ENCODE data around the gene ERBIN.
"Not testable (repeated sequence)": the region's sequence is repeated elsewhere in the genome, so short reads cannot be mapped to it uniquely, and the experiment has no call there.

The ERBIN gene, protein sequence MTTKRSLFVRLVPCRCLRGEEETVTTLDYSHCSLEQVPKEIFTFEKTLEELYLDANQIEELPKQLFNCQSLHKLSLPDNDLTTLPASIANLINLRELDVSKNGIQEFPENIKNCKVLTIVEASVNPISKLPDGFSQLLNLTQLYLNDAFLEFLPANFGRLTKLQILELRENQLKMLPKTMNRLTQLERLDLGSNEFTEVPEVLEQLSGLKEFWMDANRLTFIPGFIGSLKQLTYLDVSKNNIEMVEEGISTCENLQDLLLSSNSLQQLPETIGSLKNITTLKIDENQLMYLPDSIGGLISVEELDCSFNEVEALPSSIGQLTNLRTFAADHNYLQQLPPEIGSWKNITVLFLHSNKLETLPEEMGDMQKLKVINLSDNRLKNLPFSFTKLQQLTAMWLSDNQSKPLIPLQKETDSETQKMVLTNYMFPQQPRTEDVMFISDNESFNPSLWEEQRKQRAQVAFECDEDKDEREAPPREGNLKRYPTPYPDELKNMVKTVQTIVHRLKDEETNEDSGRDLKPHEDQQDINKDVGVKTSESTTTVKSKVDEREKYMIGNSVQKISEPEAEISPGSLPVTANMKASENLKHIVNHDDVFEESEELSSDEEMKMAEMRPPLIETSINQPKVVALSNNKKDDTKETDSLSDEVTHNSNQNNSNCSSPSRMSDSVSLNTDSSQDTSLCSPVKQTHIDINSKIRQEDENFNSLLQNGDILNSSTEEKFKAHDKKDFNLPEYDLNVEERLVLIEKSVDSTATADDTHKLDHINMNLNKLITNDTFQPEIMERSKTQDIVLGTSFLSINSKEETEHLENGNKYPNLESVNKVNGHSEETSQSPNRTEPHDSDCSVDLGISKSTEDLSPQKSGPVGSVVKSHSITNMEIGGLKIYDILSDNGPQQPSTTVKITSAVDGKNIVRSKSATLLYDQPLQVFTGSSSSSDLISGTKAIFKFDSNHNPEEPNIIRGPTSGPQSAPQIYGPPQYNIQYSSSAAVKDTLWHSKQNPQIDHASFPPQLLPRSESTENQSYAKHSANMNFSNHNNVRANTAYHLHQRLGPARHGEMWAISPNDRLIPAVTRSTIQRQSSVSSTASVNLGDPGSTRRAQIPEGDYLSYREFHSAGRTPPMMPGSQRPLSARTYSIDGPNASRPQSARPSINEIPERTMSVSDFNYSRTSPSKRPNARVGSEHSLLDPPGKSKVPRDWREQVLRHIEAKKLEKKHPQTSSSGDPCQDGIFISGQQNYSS (N-terminal part only)

DNA sequence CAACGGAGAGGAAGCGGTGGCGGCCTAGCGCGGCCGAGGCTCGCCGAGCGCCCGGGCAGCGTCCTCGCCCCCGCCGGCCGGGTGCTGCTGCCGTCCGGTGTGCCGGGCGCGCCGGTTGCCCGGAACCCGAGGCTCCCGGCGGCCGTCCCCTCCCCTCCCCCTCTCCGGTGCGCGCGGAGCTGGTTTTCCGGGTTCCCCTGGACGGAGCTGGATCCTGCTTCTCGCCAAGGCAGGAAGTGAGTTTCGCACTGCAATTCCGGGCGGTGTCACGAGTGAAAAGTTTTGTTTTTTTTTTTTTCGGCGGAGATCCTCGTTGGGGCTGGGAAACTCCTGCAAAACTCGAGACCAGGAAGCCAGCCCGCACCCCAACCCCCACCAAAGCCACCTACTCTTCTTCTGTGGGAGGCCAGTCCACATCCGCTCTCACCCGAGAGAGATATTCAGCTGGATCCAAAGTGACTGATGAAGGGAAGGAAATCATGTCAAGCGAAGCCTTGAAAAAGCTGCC lies at the start of gene ERBIN:
TSS of gene ERBIN (plus strand) at position 300 of the 508 bp plus-strand sequence. CDS start 66,144 bp downstream, outside the sequence.
- DNase-seq (ENCODE audit: low spot score) = peak; percentile 67

DNA sequence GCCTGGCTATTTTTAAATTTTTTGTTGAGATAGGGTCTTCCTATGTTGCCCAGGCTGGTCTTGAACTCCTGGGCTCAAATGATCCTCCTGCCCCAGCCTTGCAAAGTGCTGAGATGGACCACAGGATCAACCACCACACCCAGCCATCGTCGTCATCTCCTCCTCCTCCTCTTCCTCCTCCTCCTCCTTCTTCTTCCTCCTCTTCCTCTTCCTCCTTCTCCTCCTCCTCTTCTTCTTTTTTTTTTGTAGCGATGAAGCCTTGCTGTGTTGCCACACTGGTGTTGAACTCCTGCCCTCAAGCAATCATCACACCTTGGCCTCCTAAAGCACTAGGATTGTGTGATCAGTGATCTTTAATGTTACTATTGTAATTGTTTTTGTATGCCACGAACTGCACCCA lies 49.4 kb upstream of the ERBIN start:
- DNase-seq (ENCODE audit: low spot score) = no peak

DNA sequence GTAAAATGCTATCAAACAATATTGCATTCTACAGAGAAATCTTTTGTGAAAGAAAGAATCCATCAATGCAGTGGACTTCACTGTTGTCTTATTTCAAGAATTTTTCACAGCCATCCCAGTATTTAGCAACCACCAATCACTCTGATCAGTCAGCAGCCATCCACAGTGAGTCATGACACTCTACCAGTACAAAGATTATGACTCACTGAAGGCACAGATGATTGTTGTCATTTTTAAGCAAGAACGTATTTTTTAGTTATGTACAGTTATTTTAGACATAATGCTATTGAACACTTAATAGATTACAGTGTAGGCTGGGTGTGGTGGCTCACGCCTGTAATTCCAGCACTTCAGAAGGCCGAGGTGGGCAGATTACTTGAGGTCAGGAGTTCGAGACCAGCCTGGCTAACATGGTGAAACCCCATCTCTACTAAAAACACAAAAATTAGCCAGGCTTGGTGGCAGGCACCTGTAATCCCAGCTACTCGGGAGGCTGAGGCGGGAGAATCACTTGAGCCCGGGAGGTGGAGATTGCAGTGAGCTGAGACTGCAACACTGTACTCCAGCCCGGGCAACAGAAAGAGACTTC lies 46.6 kb upstream of the ERBIN start:
- DNase-seq (ENCODE audit: low spot score) = peak; percentile 44

DNA sequence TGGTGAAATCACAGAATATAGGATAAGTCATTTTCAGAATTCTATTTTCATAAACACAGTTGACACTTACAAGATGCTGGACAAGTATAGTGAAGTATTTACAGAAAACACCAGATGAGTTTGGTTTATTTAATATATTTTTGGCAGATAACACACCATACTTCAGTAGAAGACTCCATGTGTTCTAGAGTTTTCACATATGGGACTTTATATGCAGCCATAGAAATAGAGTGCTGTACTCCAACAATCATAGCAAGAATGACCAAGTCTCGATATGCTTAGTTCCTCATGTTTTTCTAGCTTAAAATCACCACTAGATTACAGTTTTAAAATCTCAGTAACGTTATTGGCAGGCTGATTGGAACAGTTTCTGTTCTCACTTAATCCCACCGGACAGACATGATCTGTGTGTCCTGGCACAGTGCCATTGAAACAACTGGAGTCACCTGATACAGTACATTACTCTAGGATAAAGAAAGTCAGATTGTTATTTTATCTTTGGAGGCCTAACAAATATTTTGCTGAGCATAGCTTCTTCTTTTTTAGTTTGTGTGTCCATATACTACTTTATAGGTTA lies 45.8 kb upstream of the ERBIN start:
- no peak for DNase-seq (ENCODE audit: low spot score)

DNA sequence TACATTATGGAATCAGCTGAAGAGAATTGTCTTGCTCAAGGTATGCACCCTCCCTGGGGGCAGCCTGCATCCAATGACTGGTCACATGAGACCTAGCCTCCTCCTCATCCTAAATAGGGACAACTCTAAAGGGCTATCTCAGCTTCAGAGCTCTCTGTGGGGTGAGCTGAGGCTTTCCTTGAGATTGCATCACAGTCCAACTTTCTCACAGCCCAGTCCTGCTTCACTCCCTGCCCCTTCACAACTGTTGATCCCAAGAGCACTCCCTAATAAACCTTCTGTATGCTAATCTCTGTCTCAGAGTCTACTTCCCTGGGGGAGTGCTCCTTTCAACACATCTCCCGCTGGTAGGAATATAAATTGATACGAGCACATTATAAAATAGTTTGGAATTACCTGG lies 44.1 kb upstream of the ERBIN start:
- no peak for DNase-seq (ENCODE audit: low spot score)

DNA sequence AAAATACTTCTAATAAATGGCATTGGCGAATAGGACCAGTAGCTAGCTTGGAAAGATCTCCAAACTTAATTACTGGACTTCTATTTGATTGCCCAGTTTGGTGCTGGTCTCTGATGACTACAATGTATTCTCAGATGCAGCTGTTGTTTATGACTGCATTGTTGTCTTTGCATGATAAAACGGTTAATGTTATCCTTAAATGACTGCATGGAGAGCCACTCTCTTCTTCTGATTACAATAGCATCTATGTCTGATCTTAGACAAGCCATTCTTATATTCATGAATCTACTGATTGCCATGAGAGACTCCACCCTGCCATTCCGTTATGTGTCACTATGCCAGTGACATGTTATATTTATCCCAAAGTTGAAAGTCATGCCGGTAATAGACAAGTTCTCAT lies 42.9 kb upstream of the ERBIN start:
- DNase-seq (ENCODE audit: low spot score) = peak; percentile 65

DNA sequence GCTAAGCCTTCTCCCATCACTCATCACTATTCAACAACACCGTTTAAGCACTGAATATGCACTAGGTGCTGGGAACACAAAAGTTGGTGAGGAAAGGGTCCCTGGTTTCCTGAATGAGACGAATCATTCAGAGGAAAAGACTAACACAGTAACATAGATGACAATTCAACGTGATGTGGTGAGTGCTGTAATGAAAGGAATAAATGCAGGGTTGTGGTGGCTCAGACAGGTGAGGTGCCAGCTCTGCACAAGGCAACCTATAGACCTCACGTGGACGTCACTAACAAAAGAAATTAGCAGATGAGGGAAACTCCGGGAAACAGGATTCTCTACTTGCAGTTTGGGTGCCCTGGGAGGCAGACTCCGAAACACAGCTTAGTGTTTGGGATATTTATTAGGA lies 40.0 kb upstream of the ERBIN start:
- DNase-seq (ENCODE audit: low spot score) = no peak

DNA sequence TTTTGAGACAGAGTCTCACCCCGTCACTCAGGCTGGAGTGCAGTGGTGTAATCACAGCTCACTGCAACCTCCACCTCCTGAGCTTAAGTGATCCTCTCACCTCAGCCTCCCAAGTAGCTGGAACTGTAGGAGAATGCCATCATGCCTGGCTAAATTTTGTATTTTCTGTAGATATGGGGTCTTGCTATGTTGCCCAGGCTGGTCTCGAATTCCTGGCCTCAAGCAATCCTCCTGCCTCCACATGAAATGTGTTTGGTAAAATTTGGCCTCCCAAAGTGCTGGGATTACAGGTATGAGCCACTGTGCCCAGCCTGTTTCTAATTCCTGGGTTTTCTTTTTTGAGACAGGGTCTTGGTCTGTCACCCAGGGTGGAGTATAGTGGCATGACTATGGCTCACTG lies 34.4 kb upstream of the ERBIN start:
- DNase-seq (ENCODE audit: low spot score) = not testable (repeated sequence)

DNA sequence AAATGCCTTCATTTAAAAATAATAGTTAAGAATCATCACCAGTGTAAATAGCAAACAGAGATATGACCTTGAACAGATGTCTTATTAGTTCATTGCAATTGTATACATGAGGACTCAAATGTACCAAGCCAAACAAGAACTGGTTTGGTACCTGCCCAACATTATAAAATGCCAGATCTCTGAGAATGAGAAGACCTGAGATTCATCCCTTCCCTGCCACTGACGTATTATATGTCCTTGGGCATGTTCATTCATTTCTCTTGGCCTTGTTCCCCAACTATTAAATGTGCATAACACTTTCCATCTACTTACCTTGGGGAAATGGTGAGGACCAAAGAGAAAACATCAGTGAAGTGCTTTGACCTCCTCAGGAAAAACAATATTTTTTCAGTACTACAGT lies 33.6 kb upstream of the ERBIN start:
- DNase-seq (ENCODE audit: low spot score) = no peak

DNA sequence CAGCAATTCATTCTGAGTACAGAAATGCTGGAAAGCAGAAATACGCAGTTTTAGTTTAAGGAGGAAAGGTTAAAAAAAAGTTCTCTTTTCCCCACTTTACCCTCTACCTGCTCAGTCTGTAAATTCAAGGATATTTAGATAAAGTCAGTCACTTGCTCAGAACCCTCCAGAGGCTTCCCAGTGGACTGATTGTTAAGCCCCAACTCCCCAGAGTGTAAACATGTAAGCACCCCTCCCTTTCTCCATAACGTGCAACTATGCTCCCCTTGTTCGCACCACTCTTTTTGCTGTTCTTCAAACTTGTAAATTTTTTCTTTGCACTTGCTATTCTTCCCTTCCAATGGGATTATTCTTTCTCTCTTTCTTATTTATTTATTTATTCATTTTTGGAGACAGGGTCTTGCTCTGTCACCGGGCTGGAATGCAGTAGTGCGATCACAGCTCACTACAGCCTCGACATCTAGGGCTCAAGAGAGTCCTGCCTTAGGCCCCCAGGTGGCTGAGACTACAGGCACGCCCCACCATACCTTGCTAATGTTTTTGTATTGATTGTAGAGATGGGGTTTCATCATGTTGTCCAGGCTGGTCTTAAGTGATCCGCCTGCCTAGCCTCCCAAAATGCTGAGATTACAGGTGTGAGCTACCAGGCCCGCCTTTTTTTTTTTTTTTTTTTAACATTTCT lies 32.5 kb upstream of the ERBIN start:
- DNase-seq (ENCODE audit: low spot score) = no peak

DNA sequence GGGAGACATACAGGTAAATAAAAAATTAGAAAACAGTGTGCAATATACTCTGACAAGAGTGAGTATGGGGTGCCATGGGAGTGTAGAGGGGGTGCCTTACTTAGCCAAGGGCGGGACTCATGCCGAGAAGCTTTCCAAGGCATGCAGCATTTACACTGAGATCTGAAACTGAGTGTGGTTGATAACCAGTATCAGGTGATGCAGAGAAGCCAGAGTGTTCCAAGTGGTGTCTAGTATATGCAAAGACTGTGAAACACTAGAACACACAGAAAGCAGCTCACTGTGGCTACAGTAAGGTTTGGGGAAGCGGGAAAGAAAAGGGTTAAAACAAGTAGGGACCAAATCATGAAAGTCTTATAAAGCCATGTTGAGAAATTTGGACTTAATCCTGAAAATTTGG lies 30.5 kb upstream of the ERBIN start:
- DNase-seq (ENCODE audit: low spot score) = no peak

DNA sequence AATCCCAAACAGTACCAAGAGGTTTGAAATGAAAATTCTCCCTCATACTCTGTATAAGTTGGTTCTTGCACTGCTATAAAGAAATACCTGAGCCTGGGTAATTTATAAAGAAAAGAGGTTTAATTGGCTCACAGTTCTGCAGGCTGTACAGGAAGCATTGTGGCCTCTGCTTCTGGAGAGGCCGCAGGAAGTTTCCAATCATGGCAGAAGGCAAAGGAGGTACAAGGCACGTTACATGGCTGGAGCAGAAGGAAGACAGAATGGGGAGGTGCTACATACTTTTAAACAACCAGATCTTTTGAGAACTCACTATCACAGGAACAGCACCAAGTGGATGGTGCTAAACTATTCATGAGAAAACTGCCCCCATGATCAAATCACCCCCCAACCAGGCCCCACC lies 25.6 kb upstream of the ERBIN start:
- no peak for DNase-seq (ENCODE audit: low spot score)

DNA sequence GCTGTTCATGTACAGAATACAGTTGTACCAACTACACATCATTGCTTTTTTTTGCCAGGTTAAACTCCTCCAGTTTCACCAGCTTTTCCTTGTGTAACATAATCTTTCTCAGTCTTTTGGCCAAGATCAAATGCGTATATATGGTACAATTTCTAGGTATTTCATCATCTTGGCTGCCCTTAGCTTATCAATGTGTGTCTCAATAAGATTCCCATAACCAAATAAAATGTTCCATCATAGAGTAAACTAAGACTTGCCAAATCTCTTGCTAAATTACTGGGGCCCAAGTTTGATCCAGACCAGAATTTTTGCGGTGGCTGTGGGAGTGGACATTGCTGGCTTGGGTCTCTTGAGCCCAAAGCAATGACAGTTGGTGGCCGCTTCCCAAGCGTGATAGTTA lies 24.3 kb upstream of the ERBIN start:
- DNase-seq (ENCODE audit: low spot score) = no peak

DNA sequence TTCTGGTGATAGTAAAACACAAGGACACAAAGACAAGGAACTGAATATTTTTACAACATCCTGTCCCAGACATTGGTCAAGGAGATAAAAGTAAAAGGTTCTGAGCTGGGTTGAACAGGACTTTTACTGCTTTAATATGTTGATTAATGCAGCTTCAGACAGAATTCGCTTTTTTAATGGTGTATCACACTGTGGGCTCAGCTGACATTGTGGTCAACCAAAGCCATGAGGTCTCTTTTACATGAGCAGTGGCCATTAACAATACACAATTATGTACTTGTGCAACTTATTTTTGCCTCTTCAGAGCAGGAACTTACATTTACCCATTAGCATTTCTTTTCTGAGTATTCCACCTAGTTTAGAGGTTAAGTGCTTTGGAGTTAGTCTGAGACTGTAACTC lies 22.8 kb upstream of the ERBIN start:
- no peak for DNase-seq (ENCODE audit: low spot score)

DNA sequence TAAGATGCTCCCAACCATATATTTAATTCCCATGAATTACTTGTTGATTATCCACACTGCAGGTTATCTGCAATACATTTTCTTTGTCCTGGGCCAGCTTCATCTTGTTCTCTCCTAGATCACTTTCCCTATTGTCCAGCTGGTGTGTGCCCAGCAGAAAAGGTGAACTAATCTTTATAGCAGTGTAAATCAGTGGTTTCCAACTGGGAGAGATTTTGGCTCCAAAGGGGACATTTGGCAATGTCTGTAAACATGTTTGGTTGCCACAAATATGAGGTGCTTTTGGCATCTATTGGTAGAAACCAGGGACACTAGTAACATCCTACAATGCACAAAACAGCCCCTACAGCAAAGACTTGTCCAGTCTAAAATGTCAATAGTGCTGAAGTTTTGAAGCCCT lies 20.1 kb upstream of the ERBIN start:
- no peak for DNase-seq (ENCODE audit: low spot score)

DNA sequence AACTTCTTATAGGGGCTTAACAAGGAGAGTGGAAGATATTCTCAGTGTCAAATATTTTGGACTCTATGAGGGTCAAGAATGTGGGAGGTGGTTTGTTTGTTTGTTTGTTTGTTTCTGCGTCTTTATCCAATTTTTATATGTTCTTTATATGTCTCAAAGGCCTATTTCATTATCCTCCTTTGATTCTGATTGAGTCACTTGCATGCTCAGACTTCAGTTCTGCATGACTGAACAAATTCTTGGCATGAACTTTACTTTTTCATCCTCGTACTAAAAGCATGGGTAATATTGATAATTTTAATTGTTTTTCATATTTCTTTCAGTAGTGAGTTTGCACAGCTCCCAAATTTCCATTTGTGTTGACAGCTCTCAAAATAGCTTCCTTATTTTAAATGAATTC lies 19.2 kb upstream of the ERBIN start:
- no peak for DNase-seq (ENCODE audit: low spot score)

DNA sequence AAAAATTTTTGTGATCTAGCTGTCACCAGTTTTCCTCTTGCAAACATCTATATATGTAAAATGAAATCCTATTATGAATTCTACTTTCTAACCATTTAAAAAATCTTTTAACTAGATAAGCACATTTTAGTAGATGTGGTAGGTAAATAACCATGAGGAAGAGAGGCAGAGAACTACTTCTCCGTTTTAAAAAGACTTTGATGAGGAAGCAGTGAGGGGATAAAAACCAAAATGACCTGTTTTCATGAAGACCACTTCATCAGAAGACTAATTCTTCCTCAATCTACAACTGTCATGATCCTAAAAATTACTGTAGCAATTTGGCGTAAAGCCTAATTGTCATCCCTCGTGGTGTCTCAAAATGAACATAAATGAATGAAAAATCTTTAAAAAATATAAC lies 15.7 kb upstream of the ERBIN start:
- no peak for DNase-seq (ENCODE audit: low spot score)

DNA sequence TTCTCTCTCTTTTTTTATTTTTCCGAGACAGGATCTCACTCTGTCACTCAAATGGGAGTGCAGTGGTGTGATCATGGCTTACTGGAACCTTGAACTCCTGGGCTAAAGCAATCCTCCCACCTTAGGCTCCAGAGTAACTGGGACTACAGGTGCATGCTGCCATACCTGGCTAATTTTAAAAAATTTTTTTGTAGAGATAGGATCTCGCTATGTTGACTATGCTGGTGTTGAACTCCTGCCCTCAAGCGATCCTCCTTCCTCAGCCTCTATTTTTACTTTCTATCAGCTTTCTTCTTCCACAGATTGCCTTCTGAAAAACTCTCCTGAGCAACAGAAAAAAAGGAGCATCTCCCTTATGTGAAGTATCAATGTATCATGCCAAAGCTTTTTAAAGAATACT lies 14.1 kb upstream of the ERBIN start:
- no peak for DNase-seq (ENCODE audit: low spot score)

DNA sequence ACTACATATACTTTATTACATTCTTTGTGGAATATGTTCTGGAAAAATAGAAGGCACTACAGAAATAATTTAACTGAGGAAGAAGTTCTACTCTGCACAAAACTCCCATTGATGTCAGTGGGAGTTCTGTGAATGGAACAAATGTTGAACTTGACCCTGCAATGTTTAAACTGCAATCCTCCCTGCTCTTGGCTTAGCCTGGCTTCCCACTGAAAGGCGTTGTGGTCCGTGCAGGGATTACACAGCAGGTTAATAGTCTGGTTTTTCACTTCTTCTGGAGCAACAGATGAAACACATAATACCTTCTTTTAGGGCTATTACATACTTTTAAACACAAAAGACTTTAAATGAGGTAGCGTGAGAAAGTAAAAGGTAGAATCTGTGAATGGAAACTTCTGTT lies 12.9 kb upstream of the ERBIN start:
- DNase-seq (ENCODE audit: low spot score) = peak; percentile 54

DNA sequence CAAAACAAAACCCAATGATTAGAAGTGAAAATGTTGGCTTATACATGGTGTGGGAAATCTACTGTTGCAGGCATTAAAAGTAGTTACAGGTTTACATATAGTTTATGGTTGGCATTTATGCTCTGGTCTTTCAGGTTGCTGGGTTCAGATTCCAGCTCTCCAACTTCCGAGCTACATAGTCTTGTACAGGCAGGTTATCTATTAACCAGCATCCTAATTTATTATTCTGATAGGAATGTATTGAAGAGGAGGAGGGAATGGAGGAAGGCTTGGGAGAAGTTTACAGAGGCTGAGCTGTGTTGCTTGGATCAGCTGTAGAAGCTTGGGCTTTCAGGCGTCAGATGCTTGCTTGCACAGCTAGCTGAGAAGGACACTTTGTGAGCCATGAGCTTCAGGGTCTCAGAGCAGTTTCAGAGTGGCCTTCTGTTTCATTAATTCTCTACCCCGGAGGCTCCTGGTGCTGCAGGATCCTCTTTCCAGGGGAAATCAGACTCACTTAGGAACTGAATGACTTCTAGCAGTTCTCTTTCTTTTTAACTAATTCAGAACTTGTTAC lies 11.7 kb upstream of the ERBIN start:
- peak; percentile 20 for DNase-seq (ENCODE audit: low spot score)

DNA sequence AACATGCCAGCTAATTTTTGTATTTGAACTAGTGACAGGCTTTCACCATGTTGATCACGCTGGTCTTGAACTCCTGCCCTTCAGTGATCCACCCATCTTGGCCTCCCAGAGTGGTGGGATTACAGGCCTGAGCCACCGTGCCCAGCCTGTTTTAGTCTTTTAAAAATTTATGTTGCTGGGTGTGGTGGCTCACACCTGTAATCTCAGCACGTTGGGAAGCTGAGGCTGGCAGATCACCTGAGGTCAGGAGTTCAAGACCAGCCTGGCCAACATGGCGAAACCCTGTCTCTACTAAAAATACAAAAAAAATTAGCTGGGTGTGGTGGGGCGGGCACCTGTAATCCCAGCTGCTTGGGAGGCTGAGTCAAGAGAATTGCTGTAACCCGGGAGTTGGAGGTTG lies 10.7 kb upstream of the ERBIN start:
- DNase-seq (ENCODE audit: low spot score) = not testable (repeated sequence)
